Measurements from ENCODE around the gene COL19A1.

DNA sequence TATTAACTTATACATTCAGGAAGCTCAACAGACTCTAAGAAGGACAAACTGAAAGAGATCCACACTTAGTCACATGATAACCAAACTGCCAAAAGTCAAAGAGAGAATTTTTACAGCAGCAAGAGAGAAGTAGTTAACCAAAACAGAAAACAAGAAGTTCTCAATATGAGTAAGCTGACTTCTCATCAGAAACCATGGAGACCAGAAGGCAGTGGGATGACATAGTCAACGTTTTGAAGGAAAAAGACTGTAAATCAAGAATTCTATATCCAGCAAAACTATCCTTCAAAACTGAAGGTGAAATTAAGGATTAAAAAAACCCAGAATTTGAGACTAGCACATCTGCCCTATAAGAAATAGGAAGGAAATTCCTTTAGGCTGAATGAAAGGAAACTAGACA lies 60.4 kb downstream of the COL19A1 start:
- TF ChIP-seq EZH2 (IDR thresholded peaks at IDR 0.05; ENCODE audit: low read depth) (no peak), CTCF (conservative IDR thresholded peaks at IDR 0.05) (no peak)

All from PC-9 (cell line).